Stimulated activated CD8-positive, alpha-beta memory T cell treated with anti-CD3 and anti-CD28 coated beads, Interleukin-4, amount 100 ng/mL, for 24 hours (primary cell): ENCODE results near the gene OGT.
"Not testable (repeated sequence)": the region's sequence is repeated elsewhere in the genome, so short reads cannot be mapped to it uniquely, and the experiment has no call there.

Experiments used
- DNase-seq: peaks from one replicate; pipeline ENCODE4 v3.0.0-alpha.2; 2020; ENCODE audit warnings: low read depth

Gene OGT

GRCh38 chrX:71540801-71541200 is 7.9 kb downstream of the OGT start:
- no peak for DNase-seq

- no peak for DNase-seq
Measured at GRCh38 chrX:71541210-71542022, 8.5 kb downstream of the OGT start.

- DNase-seq = no peak
Measured at GRCh38 chrX:71542411-71542810, 9.5 kb downstream of the OGT start.

GRCh38 chrX:71542825-71543224 is 9.9 kb downstream of the OGT start:
- DNase-seq = no peak

GRCh38 chrX:71543316-71543715 is 10.4 kb downstream of the OGT start:
- DNase-seq = no peak

- no peak for DNase-seq
Measured at GRCh38 chrX:71545364-71545763, 12.5 kb downstream of the OGT start.

GRCh38 chrX:71546879-71547278 is 14.0 kb downstream of the OGT start:
- no peak for DNase-seq

GRCh38 chrX:71547339-71547738 is 14.4 kb downstream of the OGT start:
- no peak for DNase-seq

- DNase-seq = no peak
Measured at GRCh38 chrX:71549986-71550385, 17.1 kb downstream of the OGT start.

GRCh38 chrX:71550578-71550977 is 17.7 kb downstream of the OGT start:
- no peak for DNase-seq

GRCh38 chrX:71556036-71556435 is 23.1 kb downstream of the OGT start:
- no peak for DNase-seq

- DNase-seq = no peak
Measured at GRCh38 chrX:71558920-71559319, 26.0 kb downstream of the OGT start.

GRCh38 chrX:71559773-71560172 is 26.9 kb downstream of the OGT start:
- DNase-seq = not testable (repeated sequence)

GRCh38 chrX:71563921-71564320 is 31.0 kb downstream of the OGT start:
- DNase-seq = no peak

- DNase-seq = no peak
Measured at GRCh38 chrX:71565474-71566041, 32.7 kb downstream of the OGT start.

- DNase-seq = not testable (repeated sequence)
Measured at GRCh38 chrX:71571390-71571789, 38.5 kb downstream of the OGT start.

GRCh38 chrX:71573590-71573989 is 40.7 kb downstream of the OGT start:
- no peak for DNase-seq

GRCh38 chrX:71577682-71578081 is 44.8 kb downstream of the OGT start:
- DNase-seq = no peak

- DNase-seq = no peak
Measured at GRCh38 chrX:71578253-71579135, 45.6 kb downstream of the OGT start, which contains the start of gene GCNA. TSS of gene GCNA (plus strand) at chrX:71578437. CDS start at chrX:71580822, 2,385 bp downstream.

GRCh38 chrX:71579136-71579989 is 46.5 kb downstream of the OGT start:
- DNase-seq = no peak

GRCh38 chrX:71579990-71580380 is 47.1 kb downstream of the OGT start:
- no peak for DNase-seq

GRCh38 chrX:71581210-71581609 is 48.3 kb downstream of the OGT start:
- DNase-seq = no peak
